GF-D8 (cell line): Measurements from ENCODE around the gene FIGN.

Experiments used
- DNase-seq: peaks from one replicate; lab custom pipeline; 2025; lab: John Stamatoyannopoulos, UW

FIGN gene

DNA sequence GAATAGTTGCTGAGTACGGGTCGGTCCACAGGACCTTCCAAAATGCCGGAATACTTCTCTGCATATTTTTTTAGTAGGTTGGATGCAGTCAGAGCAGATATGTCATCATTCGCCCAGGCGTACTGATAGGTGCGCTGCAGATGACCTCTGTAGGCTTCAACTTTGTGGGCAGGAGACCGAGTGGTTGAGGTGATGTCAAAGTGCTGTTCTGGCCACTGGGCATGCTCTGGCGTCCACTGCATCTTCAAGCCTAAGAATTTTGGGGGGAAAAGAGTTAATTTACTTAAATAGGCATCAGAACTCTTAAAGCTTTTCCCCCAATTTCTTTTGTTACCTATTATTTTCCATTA lies 124.3 kb downstream of the FIGN start:
- DNase-seq: no peak

DNA sequence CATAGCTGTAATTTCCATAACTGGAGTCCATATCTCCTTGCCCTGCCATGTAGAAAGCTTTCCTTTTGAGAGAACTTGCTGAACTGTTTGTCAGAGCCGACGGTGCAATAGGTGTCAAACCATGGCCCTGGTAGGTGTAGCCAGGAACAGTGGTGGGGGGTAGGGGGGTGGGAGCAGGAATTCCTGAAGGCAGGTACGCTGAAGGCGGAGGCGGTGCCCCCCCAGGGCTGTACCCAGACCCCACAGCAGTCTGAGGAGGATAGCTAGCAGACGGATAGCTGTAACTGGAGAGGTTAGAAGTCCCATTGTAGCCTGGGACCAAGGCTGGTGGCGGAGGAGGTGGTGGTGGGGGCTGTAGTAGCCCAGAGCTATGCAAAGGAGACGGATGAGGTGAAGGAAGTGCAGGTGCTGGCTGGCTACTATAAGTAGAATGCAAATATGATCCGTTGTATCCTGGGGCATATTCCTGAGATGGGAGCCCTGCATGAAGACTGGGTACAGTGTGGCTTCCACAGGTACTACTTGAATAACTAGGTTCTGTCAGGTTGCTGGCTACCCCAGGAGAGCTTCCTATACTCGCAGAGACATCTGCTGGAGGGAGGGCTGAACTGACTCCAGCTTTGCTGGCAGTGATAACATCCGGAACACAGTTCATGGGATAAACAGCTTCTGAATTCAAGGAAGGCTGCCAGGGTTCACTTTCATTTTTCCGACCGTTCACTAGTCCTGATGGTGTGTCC lies 124.8 kb downstream of the FIGN start:
- no peak for DNase-seq

- no peak for DNase-seq
Observed at GRCh38 chr2:163607630-163608029, 128.2 kb downstream of the FIGN start.

GRCh38 chr2:163606878-163607277 lies 128.9 kb downstream of the FIGN start:
- DNase-seq: no peak

DNA sequence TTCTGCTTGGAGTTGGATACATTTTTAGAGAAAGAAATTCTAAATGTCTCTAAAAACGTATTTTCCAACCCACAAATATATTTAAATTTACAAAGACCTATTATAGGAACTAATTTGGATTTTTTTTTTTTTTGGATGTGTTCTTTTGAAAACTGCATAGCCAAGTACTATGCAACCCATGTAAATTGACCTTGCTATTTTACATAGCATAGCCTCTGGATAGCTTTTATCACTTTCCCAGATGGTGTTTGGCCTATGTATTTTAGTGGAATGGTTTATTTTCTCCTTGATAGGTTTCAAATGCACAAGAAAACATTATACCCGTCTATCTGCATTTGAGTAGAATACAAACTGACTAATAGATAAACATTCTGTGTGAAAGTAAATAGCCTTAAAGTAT lies 130.0 kb downstream of the FIGN start:
- DNase-seq: no peak

DNA sequence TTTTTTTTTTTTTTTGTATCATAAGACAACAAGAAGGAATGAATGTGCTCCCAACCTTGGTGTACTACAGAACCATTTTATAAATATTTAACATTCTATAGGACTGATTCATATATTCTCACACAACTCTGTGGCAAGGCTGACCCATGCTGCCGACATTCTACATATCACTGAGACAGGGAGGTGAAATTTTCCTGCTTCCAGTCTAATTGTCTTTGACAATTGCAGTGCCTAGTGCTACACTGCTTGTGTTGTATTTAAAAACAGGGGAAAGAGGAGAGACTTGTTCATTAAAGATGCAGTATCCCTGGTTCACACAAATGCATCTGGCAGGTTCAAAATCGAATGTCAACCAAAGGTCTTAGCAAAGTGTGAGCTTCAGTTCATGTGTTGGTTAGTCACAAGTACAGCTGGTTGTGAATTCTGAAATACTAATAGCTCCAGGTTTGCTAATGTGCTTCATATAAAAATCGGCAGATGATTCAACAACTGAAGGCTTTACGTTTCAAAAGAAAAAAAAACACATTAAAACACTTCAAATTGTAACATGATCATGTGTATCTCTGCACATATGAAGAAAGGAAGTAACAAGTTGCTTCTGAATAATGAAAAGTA lies 130.8 kb downstream of the FIGN start:
- DNase-seq: no peak

- DNase-seq: no peak
Observed at GRCh38 chr2:163602196-163602595, 133.6 kb downstream of the FIGN start.

- no peak for DNase-seq
Observed at GRCh38 chr2:163601377-163601776, 134.4 kb downstream of the FIGN start.

GRCh38 chr2:163600801-163601200 lies 135.0 kb downstream of the FIGN start:
- DNase-seq: no peak

- no peak for DNase-seq
Observed at GRCh38 chr2:163595028-163595427, 140.8 kb downstream of the FIGN start.

- DNase-seq: no peak
Observed at GRCh38 chr2:163594497-163594896, 141.3 kb downstream of the FIGN start.

DNA sequence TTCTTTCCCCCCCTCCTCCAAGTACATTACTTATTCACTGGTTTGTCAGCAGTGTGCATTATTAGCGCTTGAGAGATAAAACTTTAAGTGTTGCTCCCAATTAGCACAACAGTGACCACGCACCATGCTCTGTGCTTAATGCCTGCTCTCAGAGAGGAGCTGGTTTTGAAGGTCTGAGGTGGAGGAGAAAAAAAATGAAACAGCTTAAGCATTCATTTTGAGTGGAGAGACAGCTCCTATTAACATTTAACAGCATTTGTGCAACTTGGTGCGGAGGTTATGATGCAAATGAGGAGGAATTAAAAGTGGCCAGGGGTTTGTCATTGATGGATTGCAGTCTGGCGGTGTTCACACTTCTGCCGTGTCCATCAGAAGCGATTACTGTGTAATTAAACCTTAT lies 141.8 kb downstream of the FIGN start:
- DNase-seq: no peak

- DNase-seq: no peak
Observed at GRCh38 chr2:163592954-163593622, 142.7 kb downstream of the FIGN start.

GRCh38 chr2:163591461-163591860 lies 144.3 kb downstream of the FIGN start:
- no peak for DNase-seq

- DNase-seq: no peak
Observed at GRCh38 chr2:163580757-163581156, 155.1 kb downstream of the FIGN start.

- DNase-seq: no peak
Observed at GRCh38 chr2:163574309-163574708, 161.5 kb downstream of the FIGN start.

DNA sequence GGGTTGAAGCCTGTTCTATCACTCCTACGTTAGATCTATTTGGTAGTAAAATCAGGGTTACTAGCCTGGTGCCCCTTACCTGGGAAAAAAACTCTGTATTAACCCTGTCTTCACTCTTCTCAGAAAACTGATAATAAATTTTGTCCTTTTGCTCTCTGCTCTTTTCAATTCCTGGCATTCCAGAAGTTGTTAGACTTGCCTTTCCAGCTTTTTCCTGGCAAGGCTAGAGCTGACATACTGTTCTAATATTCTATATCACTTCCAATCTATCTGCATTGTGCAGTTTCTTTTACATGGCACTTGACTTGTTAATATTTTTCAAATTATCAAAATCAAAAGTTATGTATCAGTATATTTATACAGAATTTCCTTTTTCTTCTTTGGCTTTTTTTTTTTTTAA lies 162.2 kb downstream of the FIGN start:
- no peak for DNase-seq

GRCh38 chr2:163572850-163573249 lies 163.0 kb downstream of the FIGN start:
- DNase-seq: no peak

DNA sequence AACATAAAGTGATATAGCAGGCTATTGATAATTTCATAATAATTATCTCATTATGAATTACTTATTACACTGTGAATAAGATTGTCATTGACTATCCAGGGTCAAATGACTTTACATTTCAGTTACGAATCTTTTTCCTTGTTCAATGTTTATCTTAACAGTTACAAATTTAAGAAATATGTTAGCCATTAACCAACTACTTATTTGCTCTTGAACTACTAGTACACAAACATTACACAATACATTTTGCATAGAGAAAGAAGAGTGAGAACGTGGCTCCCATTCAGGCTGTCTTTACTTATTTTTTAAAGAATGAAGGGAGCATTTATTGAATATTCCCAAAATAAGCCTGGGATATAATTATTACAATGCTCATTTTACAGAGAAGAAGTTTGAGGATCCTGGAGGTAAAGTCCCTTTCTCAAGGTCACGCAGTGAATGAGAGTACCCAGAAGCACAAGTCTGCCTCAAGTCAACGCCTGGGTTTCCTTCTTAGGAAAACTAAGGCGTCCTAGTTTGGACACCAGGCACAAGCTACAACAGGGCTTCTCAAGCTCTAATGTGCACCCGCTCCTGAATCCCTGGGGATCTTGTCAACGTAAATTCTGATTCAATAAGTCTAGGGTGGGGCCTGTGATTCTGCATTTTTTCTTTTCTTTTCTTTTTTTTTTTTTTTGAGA lies 164.2 kb downstream of the FIGN start:
- no peak for DNase-seq

DNA sequence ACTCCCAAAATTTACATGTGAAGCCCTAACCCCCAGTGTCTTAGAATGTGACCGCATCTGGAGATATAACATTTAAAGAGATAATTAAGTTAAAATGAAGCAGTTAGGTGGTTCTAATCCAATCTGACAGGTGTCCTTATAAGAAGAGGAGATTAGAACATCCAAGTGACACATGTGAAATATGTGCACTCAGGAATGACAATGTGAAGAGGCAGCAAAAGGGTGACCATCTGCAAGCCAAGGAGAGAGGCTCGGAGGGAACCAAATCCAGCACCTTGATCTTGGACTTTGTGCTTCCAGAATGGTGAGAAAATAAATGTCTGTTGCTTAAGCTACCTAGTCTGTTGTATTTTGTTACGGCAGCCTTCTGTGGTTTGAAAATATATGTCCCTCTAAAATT lies 165.4 kb downstream of the FIGN start:
- no peak for DNase-seq

DNA sequence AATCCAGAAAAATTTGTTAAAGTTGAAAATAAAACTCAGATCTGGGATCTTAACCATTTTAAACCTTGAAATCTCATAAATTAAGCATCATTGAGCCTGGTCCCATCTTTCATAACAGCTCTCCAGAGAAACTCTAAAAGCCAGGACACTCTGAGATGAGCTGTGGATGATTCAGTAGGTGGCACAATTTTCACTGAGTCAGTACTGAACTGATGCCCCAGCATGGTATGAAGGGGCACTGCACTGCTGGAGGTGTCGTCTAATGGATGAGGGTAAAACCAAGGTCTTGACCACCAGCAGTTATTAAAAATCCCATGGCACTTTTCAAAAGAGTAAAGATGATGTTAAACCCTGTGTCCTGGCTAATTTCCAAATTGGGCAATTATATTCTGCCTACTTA lies 170.6 kb downstream of the FIGN start:
- DNase-seq: no peak

DNA sequence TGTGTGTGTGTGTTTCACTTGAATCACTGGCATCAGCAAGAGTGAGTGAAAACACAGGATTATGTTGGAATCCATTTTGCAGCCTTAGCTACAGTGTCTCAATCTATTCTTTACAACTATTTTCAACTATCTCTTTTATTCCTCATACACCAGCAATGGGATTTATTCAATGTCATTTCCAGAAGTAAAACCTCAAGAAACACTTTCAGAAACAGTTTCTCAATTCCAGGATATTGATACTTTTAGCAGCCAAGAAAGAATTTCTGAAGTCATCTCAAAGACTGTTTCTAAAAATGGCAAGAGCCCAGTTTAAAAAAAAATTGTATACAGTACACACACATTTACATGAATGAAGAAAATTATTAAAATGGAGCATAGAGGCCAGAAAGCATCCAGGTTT lies 171.6 kb downstream of the FIGN start:
- DNase-seq: no peak

DNA sequence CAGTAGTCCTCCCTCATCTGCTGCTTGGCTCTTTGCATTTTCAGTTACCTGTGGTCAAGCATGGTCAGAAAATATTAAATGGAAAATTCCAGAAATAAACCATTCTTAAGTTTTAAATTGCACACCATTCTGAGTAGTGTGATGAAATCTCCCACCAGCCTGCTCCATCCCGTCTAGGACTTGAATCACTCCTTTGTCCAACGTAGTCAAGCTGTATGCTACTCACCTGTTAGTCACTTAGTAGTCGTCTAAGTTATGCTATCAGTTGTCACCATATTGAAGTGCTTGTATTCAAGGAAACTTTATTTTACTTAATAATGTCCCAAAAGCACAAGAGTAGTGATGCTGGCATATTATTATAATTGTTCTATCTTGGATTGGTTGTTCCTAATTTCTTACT lies 172.5 kb downstream of the FIGN start:
- no peak for DNase-seq
